K562 (cell line): Measurements from ENCODE around the gene C1QTNF12. TPM values are rescaled to one million over a fixed set of nuclear protein-coding genes. Genes with fewer than 3 reads are reported as not detected.
A peak's percentile ranks its signal among the peaks of the same experiment; 100 is the strongest.

Experiments used
- ATAC-seq: fragments of 200-7000 bp; cut with Tn5 transposase; 3 replicates; pipeline ENCODE4 v1.9.1; 2020; ENCODE audit warnings: moderate library complexity
- BruUV-seq: library from RNA; stranded (reverse); fragments of 400-500 nt; replicated peaks from 2 replicates; lab custom pipeline; 2021; lab: Mats Ljungman, UMichigan
- CTCF ChIA-PET: fragments of 300-600 bp; formaldehyde crosslinking; extraction: SDS; loops from one replicate; lab custom pipeline; 2021; ENCODE audit warnings: low intra/inter-chr PET ratio; lab: Yijun Ruan, JAX
- POLR2A ChIA-PET: fragments of 300-600, 350-650 bp; sonication (Branson Sonifier 250); formaldehyde crosslinking; extraction: SDS; loops from one replicate; lab custom pipeline; 2021; ENCODE audit warnings: antibody characterized with exemption, inconsistent platforms; lab: Yijun Ruan, JAX
- DNase-seq, 4 experiments: peaks; one replicate each; pipeline versions ENCODE4 v3.0.0 to v3.0.0-alpha.2; 2011 to 2018; ENCODE audit warnings: low spot score in 3 of 4, mixed read lengths in 3 of 4; ENCODE audit errors: extremely low read depth in 1 of 4
- FAIRE-seq: peaks from 2 replicates; lab custom pipeline; 2011; peaks lifted over from hg19 to GRCh38; lab: Jason Lieb, UNC
- H2AFZ ChIP-seq: 2 replicates; pipeline ENCODE4 v1.6.0; 2011; ENCODE audit warnings: low read depth, low read length, control low read depth, inconsistent platforms
- H3K27ac ChIP-seq: fragments of 200-600 bp; 3 replicates; pipeline ENCODE4 v1.8.0; 2011; ENCODE audit warnings: low read depth, mild to moderate bottlenecking, control low read depth, inconsistent platforms, low read length, moderate library complexity, mixed read lengths; ENCODE audit errors: extremely low read depth
- H3K27me3 ChIP-seq, 2 experiments: fragments of 300-600 bp in 1 of 2; 2 replicates in 1 of 2; 3 replicates in 1 of 2; pipeline versions ENCODE4 v1.6.0 to v1.8.0; 2011; ENCODE audit warnings: inconsistent platforms in 2 of 2, low read length in 2 of 2, mild to moderate bottlenecking in 1 of 2, mixed read lengths in 1 of 2, moderate library complexity in 1 of 2; ENCODE audit not compliant: control insufficient read depth in 2 of 2, insufficient read depth in 2 of 2
- H3K36me3 ChIP-seq: fragments of 300-600 bp; 3 replicates; pipeline ENCODE4 v1.8.0; 2011; ENCODE audit warnings: mild to moderate bottlenecking, low read length, inconsistent platforms; ENCODE audit not compliant: control insufficient read depth, insufficient read depth
- H3K4me1 ChIP-seq, 2 experiments: fragments of 200-600 bp in 1 of 2; replicated peaks in 1 of 2; 2 replicates in 1 of 2; 3 replicates in 1 of 2; pipeline versions ENCODE4 v1.5.1 to v1.8.0; 2011; ENCODE audit warnings: inconsistent platforms in 2 of 2, low read length in 2 of 2, mild to moderate bottlenecking in 1 of 2, mixed read lengths in 1 of 2, moderate library complexity in 1 of 2; ENCODE audit not compliant: control insufficient read depth in 2 of 2, insufficient read depth in 2 of 2
- H3K4me2 ChIP-seq: 2 replicates; pipeline ENCODE4 v1.6.1; 2011; ENCODE audit warnings: low read length, control low read depth, inconsistent platforms, mixed read lengths; ENCODE audit not compliant: insufficient read depth
- H3K4me3 ChIP-seq: fragments of 200-600 bp; sonication (generic), shearing (Covaris generic); 2 replicates; pipeline ENCODE4 v1.5.1; 2016; ENCODE audit warnings: control low read depth, inconsistent platforms
- H3K79me2 ChIP-seq: fragments of 200-600 bp; 3 replicates; pipeline ENCODE4 v1.8.0; 2011; ENCODE audit warnings: low read length, inconsistent platforms; ENCODE audit not compliant: control insufficient read depth, insufficient read depth
- H3K9ac ChIP-seq, 2 experiments: 2 replicates each; pipeline versions ENCODE4 v1.6.0 to v1.6.1; 2011; ENCODE audit warnings: low read depth in 2 of 2, low read length in 2 of 2, control low read depth in 1 of 2, inconsistent platforms in 1 of 2, mild to moderate bottlenecking in 1 of 2, mixed read lengths in 1 of 2; ENCODE audit not compliant: insufficient read depth in 1 of 2
- H3K9me1 ChIP-seq: one replicate; pipeline ENCODE4 v1.6.0; 2011; ENCODE audit warnings: inconsistent platforms, mild to moderate bottlenecking, low read length, moderate library complexity; ENCODE audit not compliant: control insufficient read depth, insufficient read depth
- H3K9me3 ChIP-seq: replicated peaks from 2 replicates; pipeline ENCODE4 v1.5.1; 2011; ENCODE audit warnings: low read depth, low read length, inconsistent platforms; ENCODE audit not compliant: control insufficient read depth, insufficient read depth
- H4K20me1 ChIP-seq: replicated peaks from 2 replicates; pipeline ENCODE4 v1.6.1; 2011; ENCODE audit warnings: low read length, inconsistent platforms, mixed read lengths; ENCODE audit not compliant: control insufficient read depth, insufficient read depth
- DACH1 ChIP-seq: fragments of 450-650 bp; IDR thresholded peaks from 2 replicates; pipeline ENCODE4 v1.6.1; 2018; ENCODE audit not compliant: partially characterized antibody
- HDAC8 ChIP-seq: fragments of 450-650 bp; IDR thresholded peaks from 2 replicates; pipeline ENCODE4 v1.6.1; 2016; ENCODE audit warnings: mild to moderate bottlenecking, missing genetic modification characterization, moderate library complexity, missing compliant biosample characterization
- RBM22 ChIP-seq: fragments of 200-400 bp; formaldehyde crosslinking; IDR thresholded peaks from 2 replicates; pipeline ENCODE4 v1.6.1; 2018; ENCODE audit warnings: low read length, low read depth; ENCODE audit not compliant: poor library complexity, severe bottlenecking
- TCF15 ChIP-seq: fragments of 250-450 bp; sonication (Bioruptor Pico); IDR thresholded peaks from 2 replicates; pipeline ENCODE4 v1.8.0; 2022; ENCODE audit warnings: moderate library complexity, mild to moderate bottlenecking, inconsistent platforms
- THAP12 ChIP-seq: fragments of 250-450 bp; sonication (Bioruptor Pico); IDR thresholded peaks from 2 replicates; pipeline ENCODE4 v1.9.0; 2021; ENCODE audit warnings: mild to moderate bottlenecking, inconsistent platforms
- ZC3H4 ChIP-seq: sonication (generic); formaldehyde crosslinking; IDR thresholded peaks from 2 replicates; pipeline ENCODE4 v1.9.0; 2021; ENCODE audit warnings: missing genetic modification reagents, borderline replicate concordance
- ZNF76 ChIP-seq: fragments of 250-450 bp; sonication (Bioruptor Pico); IDR thresholded peaks from 2 replicates; pipeline ENCODE4 v1.4.0; 2020; ENCODE audit warnings: mild to moderate bottlenecking, moderate library complexity, borderline replicate concordance
- WGBS: fragments of 100-300 bp; shearing (Covaris generic); methylation state at CpG from one replicate; pipeline ENCODE4 v1.1.6; 2016; ENCODE audit warnings: low coverage, mixed read lengths; ENCODE audit not compliant: insufficient coverage; ENCODE audit errors: missing lambda C conversion rate; 5-methylcytosine and 5-hydroxymethylcytosine counted together
- in situ Hi-C: fragments of 300-500 bp; cut with MboI; formaldehyde crosslinking; loops from 4 replicates; pipeline ENCODE4 v1.15.0; 2018; ENCODE audit warnings: inconsistent platforms, mixed read lengths
- intact Hi-C: fragments of 100-400 bp; cut with micrococcal nuclease; formaldehyde crosslinking; loops from 2 replicates; pipeline ENCODE4 v1.14.2; 2022
- polyA plus RNA-seq, 8 experiments: library from polyadenylated mRNA; depleted of rRNA in 4 of 8; stranded (reverse) in 5 of 8; unstranded in 3 of 8; fragments of >200 nt; fragmentation: Nextera tagmentation in 2 of 8; fragmentation: Illumina TruSeq in 1 of 8; extraction: Ambion mirVana in 2 of 8; extraction: Trizol in 1 of 8; gene quantifications; 2 replicates each; pipeline versions ENCODE4 v1.2.1 to v1.2.3, GENCODE V29; 2011 to 2014; ENCODE audit warnings: inconsistent platforms in 1 of 8, missing spikeins in 1 of 8
- total RNA-seq, 7 experiments: library from RNA; depleted of rRNA in 6 of 7; stranded (reverse); fragments of >200 nt in 6 of 7; fragmentation: Illumina TruSeq in 2 of 7; extraction: Trizol in 2 of 7; gene quantifications; 2 replicates each; pipeline versions ENCODE4 v1.2.1 to v1.2.3, GENCODE V29; 2011 to 2021; ENCODE audit warnings: low replicate concordance in 1 of 7
- TF ChIP-seq, protein P1 (sequence below): fragments of 250-450 bp; sonication (Bioruptor Pico); IDR thresholded peaks from 2 replicates; pipeline ENCODE4 v1.5.0; 2020; ENCODE audit warnings: mild to moderate bottlenecking
- TF ChIP-seq, protein P2 (sequence below): fragments of 450-650 bp; IDR thresholded peaks from 2 replicates; pipeline ENCODE4 v1.7.0; 2016; ENCODE audit warnings: borderline replicate concordance
- TF ChIP-seq, protein P3 (sequence below), 2 experiments: fragments of 450-650 bp; conservative IDR thresholded peaks; 2 replicates each; pipeline ENCODE4 v1.6.1; 2017; ENCODE audit warnings: mild to moderate bottlenecking in 2 of 2, moderate library complexity in 2 of 2

Gene C1QTNF12
- total and polyA plus RNA-seq, 9 of the 15 experiments (the other 6 are each of a cell fraction or from before 2014, with no cell fraction given): 0.11 to 4.3 (median 0.93) TPM; not detected in 3

DNA sequence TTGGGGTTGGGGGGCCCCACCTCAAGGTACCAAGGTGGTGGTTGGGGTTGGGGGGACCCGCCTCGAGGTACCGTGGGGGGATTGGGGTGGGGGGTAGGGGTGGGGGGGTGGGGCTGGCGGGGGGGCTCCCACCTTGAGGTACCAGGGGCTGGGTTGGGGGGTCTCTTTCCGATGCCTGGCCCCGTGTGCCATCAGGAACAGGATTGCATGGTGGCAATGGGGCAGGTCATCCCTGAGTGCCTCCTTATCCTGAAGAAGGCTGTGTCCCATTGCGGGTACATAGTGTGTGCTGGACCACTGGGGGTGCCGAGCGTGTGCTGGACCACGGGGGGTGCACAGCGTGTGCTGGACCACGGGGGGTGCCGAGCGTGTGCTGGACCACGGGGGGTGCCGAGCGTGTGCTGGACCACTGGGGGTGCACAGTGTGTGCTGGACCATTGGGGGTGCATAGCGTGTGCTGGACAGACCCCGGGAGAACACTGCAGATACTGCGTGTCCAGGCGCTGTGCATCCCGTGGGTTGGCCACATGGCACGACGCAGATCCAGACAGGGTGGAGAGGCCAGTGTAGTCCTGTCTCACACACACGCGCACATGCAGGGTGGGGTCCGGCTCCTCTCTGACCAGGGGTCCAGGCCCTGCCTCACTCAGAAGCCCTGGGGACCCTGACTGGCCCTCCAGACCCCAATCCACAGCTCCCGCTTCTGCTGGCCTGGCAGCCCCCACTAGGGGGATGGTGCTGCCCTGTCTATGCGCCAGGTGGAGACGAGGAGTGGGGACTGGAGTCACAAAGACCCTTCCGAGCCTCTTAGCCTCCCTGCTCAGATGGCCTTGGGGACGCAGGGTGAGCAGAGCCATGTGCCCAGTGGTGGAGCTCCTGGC, 37.9 kb upstream of the C1QTNF12 start:
- in situ Hi-C loops: no loop called here
- no peak overlapping the region; a peak in 1 of 4 replicates for H3K9ac ChIP-seq
- ATAC-seq: no peak
- H3K4me1 ChIP-seq: peaks cover 0 to 66% of the 10 kb centered on the region in 2 experiments; a peak in 3 of 5 replicates
- intact Hi-C loops: no loop called here
- H3K27me3 ChIP-seq: peaks cover 2 to 29% of the 10 kb centered on the region in 2 experiments; a peak in 3 of 5 replicates
- no peak overlapping the region for H3K27ac ChIP-seq
- BruUV-seq: no TSS peak
- peaks cover 3% of the 10 kb centered on the region for H3K9me1 ChIP-seq
- no peak overlapping the region for H3K4me2 ChIP-seq
- no peak for DNase-seq
- H3K9me3 ChIP-seq: no peaks in the 10 kb centered on the region
- ChIA-PET CTCF (no interaction called here), POLR2A (no interaction called here)
- peaks cover 3% of the 10 kb centered on the region; the same call in 1 of the 2 replicates for H4K20me1 ChIP-seq
- H3K4me3 ChIP-seq: no peak overlapping the region
- WGBS: 49% methylated on average over 23 of the region's 32 CpGs
- no peaks in the 10 kb centered on the region for H3K36me3 ChIP-seq
- no peak for FAIRE-seq
- H2AFZ ChIP-seq: no peak overlapping the region
- no peaks in the 10 kb centered on the region for H3K79me2 ChIP-seq
- TF ChIP-seq, protein P1, sequence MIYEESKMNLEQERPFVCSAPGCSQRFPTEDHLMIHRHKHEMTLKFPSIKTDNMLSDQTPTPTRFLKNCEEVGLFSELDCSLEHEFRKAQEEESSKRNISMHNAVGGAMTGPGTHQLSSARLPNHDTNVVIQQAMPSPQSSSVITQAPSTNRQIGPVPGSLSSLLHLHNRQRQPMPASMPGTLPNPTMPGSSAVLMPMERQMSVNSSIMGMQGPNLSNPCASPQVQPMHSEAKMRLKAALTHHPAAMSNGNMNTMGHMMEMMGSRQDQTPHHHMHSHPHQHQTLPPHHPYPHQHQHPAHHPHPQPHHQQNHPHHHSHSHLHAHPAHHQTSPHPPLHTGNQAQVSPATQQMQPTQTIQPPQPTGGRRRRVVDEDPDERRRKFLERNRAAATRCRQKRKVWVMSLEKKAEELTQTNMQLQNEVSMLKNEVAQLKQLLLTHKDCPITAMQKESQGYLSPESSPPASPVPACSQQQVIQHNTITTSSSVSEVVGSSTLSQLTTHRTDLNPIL (CRISPR knock-in tag): no peak
- TF ChIP-seq, protein P2, sequence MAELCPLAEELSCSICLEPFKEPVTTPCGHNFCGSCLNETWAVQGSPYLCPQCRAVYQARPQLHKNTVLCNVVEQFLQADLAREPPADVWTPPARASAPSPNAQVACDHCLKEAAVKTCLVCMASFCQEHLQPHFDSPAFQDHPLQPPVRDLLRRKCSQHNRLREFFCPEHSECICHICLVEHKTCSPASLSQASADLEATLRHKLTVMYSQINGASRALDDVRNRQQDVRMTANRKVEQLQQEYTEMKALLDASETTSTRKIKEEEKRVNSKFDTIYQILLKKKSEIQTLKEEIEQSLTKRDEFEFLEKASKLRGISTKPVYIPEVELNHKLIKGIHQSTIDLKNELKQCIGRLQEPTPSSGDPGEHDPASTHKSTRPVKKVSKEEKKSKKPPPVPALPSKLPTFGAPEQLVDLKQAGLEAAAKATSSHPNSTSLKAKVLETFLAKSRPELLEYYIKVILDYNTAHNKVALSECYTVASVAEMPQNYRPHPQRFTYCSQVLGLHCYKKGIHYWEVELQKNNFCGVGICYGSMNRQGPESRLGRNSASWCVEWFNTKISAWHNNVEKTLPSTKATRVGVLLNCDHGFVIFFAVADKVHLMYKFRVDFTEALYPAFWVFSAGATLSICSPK: no peak
- TF ChIP-seq ZC3H4 (CRISPR knock-in tag): no peak
- TF ChIP-seq, protein P3, sequence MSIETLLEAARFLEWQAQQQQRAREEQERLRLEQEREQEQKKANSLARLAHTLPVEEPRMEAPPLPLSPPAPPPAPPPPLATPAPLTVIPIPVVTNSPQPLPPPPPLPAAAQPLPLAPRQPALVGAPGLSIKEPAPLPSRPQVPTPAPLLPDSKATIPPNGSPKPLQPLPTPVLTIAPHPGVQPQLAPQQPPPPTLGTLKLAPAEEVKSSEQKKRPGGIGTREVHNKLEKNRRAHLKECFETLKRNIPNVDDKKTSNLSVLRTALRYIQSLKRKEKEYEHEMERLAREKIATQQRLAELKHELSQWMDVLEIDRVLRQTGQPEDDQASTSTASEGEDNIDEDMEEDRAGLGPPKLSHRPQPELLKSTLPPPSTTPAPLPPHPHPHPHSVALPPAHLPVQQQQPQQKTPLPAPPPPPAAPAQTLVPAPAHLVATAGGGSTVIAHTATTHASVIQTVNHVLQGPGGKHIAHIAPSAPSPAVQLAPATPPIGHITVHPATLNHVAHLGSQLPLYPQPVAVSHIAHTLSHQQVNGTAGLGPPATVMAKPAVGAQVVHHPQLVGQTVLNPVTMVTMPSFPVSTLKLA (conservative IDR thresholded peaks at IDR 0.05): no peak
- TF ChIP-seq RBM22: no peak
- TF ChIP-seq TCF15 (CRISPR knock-in tag): no peak
- TF ChIP-seq ZNF76: no peak
- TF ChIP-seq DACH1: no peak
- peak; percentile 18; the same call in 1 of the 2 replicates for TF ChIP-seq THAP12 (CRISPR knock-in tag)
- no peak for TF ChIP-seq HDAC8
